H1 (cell line): Measurements from ENCODE around the gene RCSD1. TPM values are rescaled to one million over a fixed set of nuclear protein-coding genes. Genes with fewer than 3 reads are reported as not detected.

Experiments
- CTCF ChIP-seq, 3 experiments: IDR thresholded peaks; 1 replicate in 2 of 3; 2 replicates in 1 of 3; pipeline versions ENCODE4 v1.5.1 to v1.6.1; 2011; ENCODE audit warnings: low read length in 3 of 3, mild to moderate bottlenecking in 3 of 3, inconsistent platforms in 2 of 3, low read depth in 1 of 3, moderate library complexity in 1 of 3; ENCODE audit not compliant: insufficient read depth in 1 of 3; ENCODE audit errors: control extremely low read depth in 1 of 3
- JUN ChIP-seq: IDR thresholded peaks from 2 replicates; pipeline ENCODE4 v1.6.1; 2011; ENCODE audit warnings: low read depth, mild to moderate bottlenecking, improper control_type of control experiment, low read length
- PHF8 ChIP-seq: fragments of 200-600 bp; sonication (generic); conservative IDR thresholded peaks from 2 replicates; pipeline ENCODE4 v1.7.1; 2012; ENCODE audit warnings: low read depth, mild to moderate bottlenecking, inconsistent platforms, low read length, moderate library complexity
- RXRA ChIP-seq: IDR thresholded peaks from 2 replicates; pipeline ENCODE4 v1.6.1; 2011; ENCODE audit warnings: low read depth, mild to moderate bottlenecking, low read length, moderate library complexity; ENCODE audit not compliant: insufficient read depth
- SP4 ChIP-seq: IDR thresholded peaks from 2 replicates; pipeline ENCODE4 v1.6.1; 2012; ENCODE audit warnings: low read length, inconsistent platforms
- polyA plus RNA-seq, 7 experiments: library from polyadenylated mRNA; depleted of rRNA in 3 of 7; stranded (reverse) in 5 of 7; unstranded in 2 of 7; fragments of >200 nt in 5 of 7; fragments of 200-250 nt in 2 of 7; gene quantifications; 1 replicate in 5 of 7; 2 replicates in 1 of 7; 4 replicates in 1 of 7; pipeline versions ENCODE4 v1.2.1 to v1.2.3, GENCODE V29; 2011 to 2013; ENCODE audit warnings: missing spikeins in 2 of 7, mixed read lengths in 2 of 7
- total RNA-seq: library from RNA; stranded (reverse); fragmentation: NEBNext Ultra II Directional; extraction: Animal tissue kit (Norgen Biotek cat#: 25700); gene quantifications from 2 replicates; pipeline ENCODE4 v1.2.1, GENCODE V29; 2021

Gene RCSD1
- total and polyA plus RNA-seq, 2 of the 8 experiments (the other 6 are each of a cell fraction or from before 2014, with no cell fraction given) = 0.47 to 0.69 TPM

GRCh38 chr1:167678838-167679237 is 48.8 kb downstream of the RCSD1 start (continued):
- TF ChIP-seq JUN (no peak), SP4 (no peak), RXRA (no peak), CTCF (IDR thresholded peaks at IDR 0.05; ENCODE audit: control extremely low read depth in 1 of 3, insufficient read depth in 1 of 3, low read depth in 1 of 3, low read length in 3 of 3) (no peak), PHF8 (no peak)
